IPS-NIHi11 (cell line): ENCODE results near the gene AMMECR1L.
"Not testable (repeated sequence)": the region's sequence is repeated elsewhere in the genome, so short reads cannot be mapped to it uniquely, and the experiment has no call there.

ENCODE experiments used
- DNase-seq: peaks from one replicate; pipeline ENCODE4 v3.0.0; 2012; ENCODE audit warnings: mixed read lengths, low spot score

Gene AMMECR1L

DNA sequence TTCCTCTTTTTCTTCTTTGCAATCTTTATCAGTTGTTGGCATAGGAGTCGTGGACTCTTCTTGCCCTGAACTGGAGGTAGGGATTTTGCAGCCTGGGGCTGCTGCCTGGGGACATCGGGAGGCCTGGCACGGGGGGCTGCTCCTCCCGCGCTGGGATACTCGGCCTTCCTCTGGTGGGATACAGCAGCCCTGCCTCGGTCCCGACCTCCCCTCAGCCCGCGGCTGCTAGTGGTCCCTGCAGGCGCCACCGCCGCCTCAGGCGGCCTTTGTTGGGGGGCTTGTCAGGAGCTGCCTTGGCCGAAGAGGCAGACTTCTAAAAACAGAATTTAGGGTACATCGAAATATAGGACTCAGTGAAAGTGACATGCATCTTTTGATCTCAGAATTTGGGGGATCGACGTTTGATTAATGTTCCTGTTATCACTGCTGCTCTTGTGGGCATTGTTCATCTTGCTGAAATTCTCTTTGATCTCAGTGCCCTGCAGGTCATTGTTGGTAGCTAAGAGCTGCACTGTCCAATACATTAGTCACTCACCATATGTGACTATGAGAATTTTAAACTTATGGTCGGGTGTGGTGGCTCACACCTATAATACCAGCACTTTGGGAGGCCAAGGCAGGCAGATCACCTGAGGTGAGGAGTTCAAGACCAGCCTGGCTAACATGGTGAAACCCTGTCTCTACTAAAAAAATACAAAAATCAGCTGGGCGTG lies 44.1 kb downstream of the AMMECR1L start:
- no peak for DNase-seq

DNA sequence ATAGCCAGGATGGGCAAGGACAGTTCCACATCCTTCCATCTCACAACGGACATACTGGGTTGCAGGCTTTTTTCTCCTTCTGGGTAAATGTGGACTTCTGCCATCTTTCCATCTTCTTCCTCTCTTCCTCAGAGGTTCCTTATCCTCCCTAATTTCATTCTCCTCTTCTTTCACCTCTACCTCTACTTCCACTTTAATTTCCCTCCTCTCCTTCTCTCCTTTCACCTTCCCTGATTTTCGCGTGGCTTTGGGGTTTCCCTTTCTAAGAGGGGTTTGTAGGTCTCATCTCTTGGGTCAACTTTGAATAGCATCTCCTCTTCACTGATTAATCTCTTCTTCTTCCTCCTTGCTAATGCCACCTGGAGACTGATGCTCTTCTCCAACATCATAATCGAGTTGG lies 44.9 kb downstream of the AMMECR1L start:
- no peak for DNase-seq

DNA sequence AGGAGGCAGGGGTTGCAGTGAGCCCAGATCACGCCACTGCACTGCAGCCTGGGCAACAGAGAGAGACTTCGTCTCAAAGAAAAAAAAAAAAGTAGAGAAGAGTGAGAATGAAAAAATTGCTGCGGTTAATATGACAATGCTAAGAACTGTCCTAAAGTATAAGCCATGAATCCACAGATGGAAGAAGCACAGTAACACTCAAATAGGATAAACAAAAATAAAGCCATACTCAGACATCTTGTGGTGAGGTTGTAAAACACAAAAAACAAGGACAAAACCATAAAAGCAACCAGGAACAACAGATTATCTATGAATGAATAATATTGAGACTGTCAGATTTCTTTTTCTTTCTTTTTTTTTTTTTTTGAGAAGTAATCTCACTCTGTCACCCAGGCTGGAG lies 50.8 kb downstream of the AMMECR1L start:
- DNase-seq = no peak

DNA sequence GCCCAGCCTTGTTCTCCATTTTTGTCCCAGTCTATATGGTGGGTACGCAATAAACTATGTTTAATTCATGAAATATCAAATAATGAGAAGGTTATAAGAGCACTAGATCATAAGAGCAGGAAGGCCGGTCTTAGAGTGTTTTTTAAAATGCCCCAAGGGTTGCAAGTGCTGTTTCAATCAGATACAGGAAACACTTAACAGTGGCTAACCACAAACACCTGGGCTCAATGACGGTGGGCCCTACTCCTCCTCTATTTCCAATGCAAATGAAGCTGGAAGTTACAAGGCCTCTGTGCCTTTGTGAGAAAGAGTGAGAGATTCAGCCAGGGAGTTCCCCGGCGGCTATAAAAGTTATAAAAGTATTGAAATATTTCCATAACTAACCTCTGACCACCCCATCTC lies 55.9 kb downstream of the AMMECR1L start:
- peak; percentile 56 for DNase-seq

DNA sequence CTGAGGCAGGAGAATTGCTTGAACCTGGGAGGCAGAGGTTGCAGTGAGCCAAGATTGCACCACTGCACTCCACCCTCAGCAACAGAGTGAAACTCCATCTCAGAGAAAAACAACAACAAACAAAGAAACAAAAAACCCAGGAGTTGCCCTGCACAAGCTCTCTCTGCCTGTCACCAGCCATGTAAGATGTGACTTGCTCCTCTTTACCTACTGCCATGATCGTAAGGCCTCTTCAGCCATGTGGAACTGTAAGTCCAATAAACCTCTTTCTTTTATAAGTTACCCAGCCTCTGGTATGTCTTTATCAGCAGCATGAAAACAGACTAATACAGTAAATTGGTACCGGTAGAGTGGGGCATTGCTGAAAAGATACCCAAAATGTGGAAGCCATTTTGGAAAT lies 59.0 kb downstream of the AMMECR1L start:
- not testable (repeated sequence) for DNase-seq

DNA sequence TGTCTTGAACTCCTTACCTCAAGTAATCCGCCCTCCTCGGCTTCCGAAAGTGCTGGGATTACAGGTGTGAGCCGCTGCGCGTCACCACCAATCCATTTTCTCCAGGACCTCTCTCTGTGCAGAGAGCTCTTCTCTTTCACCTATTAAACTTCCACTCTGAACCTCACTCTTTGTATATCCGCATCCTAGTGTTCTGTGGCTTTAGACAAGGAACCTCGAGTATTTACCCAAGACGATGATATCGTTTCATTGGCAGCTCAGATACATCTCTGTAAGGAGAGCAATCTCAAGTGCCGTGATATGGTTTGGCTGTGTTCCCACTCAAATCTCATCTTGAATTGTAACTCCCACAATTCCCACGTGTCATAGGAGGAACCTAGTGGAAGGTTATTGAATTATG lies 59.7 kb downstream of the AMMECR1L start:
- no peak for DNase-seq

DNA sequence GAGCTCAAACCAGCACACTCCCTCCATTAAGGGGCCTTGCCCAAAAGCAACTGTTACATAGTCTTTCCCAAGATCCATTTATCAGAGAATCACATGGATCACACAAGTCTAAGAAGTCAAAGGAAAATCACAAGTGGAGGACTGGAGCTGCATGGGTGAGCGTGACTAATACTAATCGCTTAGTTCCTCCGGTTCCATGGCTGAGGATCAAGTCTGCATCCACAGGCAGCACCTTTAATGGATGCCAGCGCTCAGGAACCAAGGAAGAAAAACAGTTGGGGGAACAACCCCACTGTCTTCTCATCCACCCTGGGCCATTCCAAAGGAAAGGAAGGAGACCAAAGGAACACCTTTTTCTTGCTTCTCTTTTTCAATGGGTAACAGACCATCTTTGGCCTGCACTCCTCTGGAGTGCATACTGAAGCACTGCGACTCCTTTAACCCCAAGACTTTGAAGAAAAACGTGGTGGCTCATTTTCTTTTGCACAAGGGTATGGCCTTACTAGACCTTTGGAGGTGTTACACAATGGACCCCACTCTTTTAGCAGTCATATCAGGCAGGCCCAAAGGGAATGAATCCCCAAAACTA lies 65.6 kb downstream of the AMMECR1L start:
- DNase-seq = no peak

DNA sequence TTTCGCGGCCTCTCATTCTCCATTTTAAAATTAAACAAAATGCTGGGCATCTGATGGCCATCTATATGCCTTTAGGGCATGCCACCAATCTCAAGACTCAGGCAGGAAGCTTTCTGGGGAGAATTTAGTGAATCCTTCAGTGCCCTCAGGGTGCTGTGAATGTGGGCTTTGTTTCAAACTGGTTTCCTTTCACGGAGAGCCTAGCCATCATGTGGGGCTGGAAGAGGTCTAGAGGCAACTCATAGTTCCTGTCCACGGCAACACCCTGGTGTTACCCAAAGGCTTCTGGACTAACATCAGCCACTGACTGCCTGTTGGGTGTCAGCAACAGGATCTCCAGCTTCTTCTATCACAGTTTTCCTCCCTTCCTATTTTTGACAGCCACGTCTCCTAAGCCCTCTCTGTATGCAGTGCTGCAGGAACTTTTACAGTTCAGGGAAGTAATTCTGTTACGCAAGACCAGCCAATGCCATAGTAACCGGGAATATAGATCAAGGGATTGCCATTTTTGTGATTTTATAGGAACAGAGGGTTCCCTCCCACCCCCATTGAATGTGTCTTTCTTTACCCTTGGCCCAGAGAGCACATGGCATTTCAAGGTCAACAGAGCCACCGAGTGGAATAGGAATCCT lies 66.8 kb downstream of the AMMECR1L start:
- no peak for DNase-seq

DNA sequence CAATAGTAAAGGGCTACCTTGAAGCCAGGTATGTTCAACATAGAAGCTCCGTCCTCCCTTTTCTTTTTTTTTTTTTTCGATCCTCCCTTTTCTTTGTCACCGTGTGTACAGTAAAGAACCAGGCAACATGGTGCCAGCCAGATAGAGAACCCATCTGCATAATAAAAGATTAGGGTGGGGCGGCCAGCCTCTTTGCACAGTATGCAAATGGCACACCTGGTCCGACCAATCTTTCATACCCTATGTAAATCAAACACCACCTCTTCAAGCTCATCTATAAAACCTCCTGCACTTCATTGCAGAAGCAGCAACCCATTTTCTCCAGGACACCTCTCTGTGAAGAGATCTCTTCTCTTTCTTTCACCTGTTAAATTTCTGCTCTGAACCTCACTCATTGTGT lies 67.5 kb downstream of the AMMECR1L start:
- DNase-seq = no peak

DNA sequence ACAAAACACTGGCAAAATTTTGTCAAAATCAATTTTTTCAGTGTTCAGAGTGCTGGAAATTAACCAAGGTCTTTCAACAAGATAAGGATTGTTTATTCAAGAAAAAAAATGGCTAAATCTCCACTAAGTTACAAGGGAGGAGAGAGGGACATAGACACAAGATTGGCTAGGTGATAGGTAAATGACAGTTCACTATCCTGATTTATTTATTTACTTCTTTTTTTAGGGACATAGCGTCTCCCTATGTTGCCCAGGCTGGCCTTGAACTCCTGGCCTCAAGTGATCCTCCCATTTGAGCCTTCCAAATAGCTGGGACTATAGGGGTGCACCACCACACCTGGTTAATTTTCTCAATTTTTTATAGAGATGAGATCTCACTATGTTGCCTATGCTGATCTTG lies 71.1 kb downstream of the AMMECR1L start:
- no peak for DNase-seq

DNA sequence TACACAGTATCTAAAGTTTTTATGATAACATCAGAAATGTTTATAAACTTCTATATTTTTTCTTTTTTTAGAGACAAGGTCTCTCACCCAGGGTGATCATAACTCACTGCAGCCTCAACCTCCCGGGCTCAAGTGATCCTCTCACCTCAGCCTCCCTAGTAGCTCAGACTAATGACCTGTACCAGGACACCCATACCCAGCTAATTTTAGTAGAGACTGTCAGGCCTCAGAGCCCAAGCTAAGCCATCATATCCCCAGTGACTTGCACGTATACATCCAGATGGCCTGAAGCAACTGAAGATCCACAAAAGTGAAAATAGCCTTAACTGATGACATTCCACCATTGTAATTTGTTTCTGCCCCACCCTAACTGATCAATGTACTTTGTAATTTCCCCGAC lies 73.3 kb downstream of the AMMECR1L start:
- not testable (repeated sequence) for DNase-seq
